GM12874 (cell line): ENCODE measurements around the gene PPFIA4.

Experiments used
- TF ChIP-seq, protein P1 (sequence below): IDR thresholded peaks from 2 replicates; pipeline ENCODE4 v1.5.1; 2011; ENCODE audit warnings: low read depth, mild to moderate bottlenecking, control low read depth, low read length, moderate library complexity; ENCODE audit not compliant: insufficient read depth

Gene PPFIA4

GRCh38 chr1:203117611-203118575 is 91.6 kb downstream of the PPFIA4 start:
- TF ChIP-seq, protein P1, sequence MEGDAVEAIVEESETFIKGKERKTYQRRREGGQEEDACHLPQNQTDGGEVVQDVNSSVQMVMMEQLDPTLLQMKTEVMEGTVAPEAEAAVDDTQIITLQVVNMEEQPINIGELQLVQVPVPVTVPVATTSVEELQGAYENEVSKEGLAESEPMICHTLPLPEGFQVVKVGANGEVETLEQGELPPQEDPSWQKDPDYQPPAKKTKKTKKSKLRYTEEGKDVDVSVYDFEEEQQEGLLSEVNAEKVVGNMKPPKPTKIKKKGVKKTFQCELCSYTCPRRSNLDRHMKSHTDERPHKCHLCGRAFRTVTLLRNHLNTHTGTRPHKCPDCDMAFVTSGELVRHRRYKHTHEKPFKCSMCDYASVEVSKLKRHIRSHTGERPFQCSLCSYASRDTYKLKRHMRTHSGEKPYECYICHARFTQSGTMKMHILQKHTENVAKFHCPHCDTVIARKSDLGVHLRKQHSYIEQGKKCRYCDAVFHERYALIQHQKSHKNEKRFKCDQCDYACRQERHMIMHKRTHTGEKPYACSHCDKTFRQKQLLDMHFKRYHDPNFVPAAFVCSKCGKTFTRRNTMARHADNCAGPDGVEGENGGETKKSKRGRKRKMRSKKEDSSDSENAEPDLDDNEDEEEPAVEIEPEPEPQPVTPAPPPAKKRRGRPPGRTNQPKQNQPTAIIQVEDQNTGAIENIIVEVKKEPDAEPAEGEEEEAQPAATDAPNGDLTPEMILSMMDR = peak; percentile 70

DNA sequence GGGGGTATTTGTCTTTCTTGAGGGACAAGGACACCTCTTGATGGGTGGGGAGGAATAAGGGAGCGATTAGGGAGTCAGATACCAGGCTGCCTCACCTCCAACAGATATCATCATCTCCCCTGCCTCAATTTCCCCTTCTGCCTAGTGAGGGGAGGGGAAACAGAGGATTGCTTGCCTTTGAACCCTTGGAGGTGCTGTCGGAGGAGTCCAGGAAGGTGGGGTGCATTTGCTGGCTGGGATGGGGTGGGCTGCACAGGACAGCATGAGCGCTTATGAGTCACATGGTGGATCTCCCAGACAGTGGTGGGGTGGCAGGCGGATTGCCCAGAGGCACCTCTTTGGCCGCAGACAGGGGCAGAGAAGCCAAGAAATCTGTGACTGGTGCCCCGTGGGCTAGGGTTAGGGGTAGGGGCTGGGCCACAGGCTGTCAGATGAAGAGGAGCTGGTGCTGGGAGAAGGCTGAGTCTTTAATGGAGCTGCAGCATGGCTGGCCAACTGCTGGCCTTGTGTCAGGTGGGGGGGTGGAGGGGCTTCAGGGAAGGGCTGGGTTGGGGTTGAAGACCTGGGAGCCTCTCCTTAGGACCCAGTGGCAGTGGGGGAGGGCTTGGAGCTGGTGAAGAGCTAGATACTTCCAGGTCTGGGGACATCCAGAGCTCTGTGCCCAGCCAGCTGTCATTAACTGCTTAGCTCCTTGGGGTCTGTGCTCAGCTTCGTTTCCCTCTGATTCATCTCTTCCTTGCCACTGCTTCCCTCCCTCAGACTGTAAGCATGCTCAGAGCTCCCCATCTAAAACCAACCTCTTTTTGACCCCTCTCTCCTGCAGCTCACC is 94.2 kb downstream of the PPFIA4 start:
- TF ChIP-seq, protein P1 = no peak

GRCh38 chr1:203121186-203122015 is 95.1 kb downstream of the PPFIA4 start:
- TF ChIP-seq, protein P1 = no peak

- TF ChIP-seq, protein P1 = no peak
Measured at GRCh38 chr1:203122159-203122558, 95.9 kb downstream of the PPFIA4 start.

- TF ChIP-seq, protein P1 = no peak
Measured at GRCh38 chr1:203124011-203124410, 97.7 kb downstream of the PPFIA4 start.

- TF ChIP-seq, protein P1 = no peak
Measured at GRCh38 chr1:203124546-203125317, 98.4 kb downstream of the PPFIA4 start.
